Breast epithelium (tissue), 4 donors: ENCODE results near the gene CFAP157. TPM values are rescaled to one million over a fixed set of nuclear protein-coding genes. Genes with fewer than 3 reads are reported as not detected.

ENCODE experiments used
- DNase-seq, 2 donors: peaks; one replicate each; pipeline ENCODE4 v3.0.0-alpha.2; 2019; ENCODE audit warnings: low spot score in 2 of 2
- H3K27ac ChIP-seq, 2 donors: fragments of 200-600 bp; sonication (generic) in 1 of 2; one replicate each; pipeline ENCODE4 v1.5.1; 2016 to 2019; ENCODE audit warnings: mild to moderate bottlenecking in 1 of 2
- H3K27me3 ChIP-seq, 2 donors: fragments of 200-600 bp; sonication (generic) in 1 of 2; one replicate each; pipeline versions ENCODE4 v1.5.1 to v1.6.0; 2017 to 2019; ENCODE audit warnings: control low read depth in 1 of 2, mild to moderate bottlenecking in 1 of 2
- H3K36me3 ChIP-seq: fragments of 200-600 bp; one replicate; pipeline ENCODE4 v1.5.1; 2019
- H3K4me1 ChIP-seq, 2 donors: fragments of 200-600 bp; sonication (generic); one replicate each; pipeline ENCODE4 v1.5.1; 2016 to 2019; ENCODE audit warnings: control low read depth in 1 of 2
- H3K4me3 ChIP-seq, 3 donors: fragments of 200-600 bp; sonication (generic); 1 replicate in 2 of 3; 2 replicates in 1 of 3; pipeline ENCODE4 v1.5.1; 2016 to 2019; ENCODE audit warnings: mild to moderate bottlenecking in 3 of 3, moderate library complexity in 2 of 3
- H3K9me3 ChIP-seq, 2 donors: fragments of 200-600 bp; sonication (generic) in 1 of 2; one replicate each; pipeline ENCODE4 v1.5.1; 2016 to 2019; ENCODE audit warnings: control low read depth in 1 of 2
- CTCF ChIP-seq, 3 donors: fragments of 450-650 bp; IDR thresholded peaks; one replicate each; pipeline ENCODE4 v1.5.1; 2016 to 2017; ENCODE audit warnings: antibody characterized with exemption in 3 of 3, mild to moderate bottlenecking in 3 of 3, moderate library complexity in 3 of 3
- POLR2A ChIP-seq: fragments of 450-650 bp; IDR thresholded peaks from one replicate; pipeline ENCODE4 v1.6.1; 2016; ENCODE audit warnings: antibody characterized with exemption, mild to moderate bottlenecking, moderate library complexity
- POLR2AphosphoS5 ChIP-seq, 3 donors: sonication (generic); formaldehyde crosslinking; IDR thresholded peaks; one replicate each; pipeline ENCODE4 v1.6.1; 2017; ENCODE audit warnings: antibody characterized with exemption in 3 of 3
- intact Hi-C: fragments of 100-400 bp; cut with DNase I; formaldehyde crosslinking; loops from one replicate; pipeline ENCODE4 v1.15.1; 2023; ENCODE audit warnings: low total_unique reads
- total RNA-seq, 3 donors: library from RNA; depleted of rRNA; stranded (reverse); fragments of >200 nt; gene quantifications; one replicate each; pipeline ENCODE4 v1.1.0, GENCODE V29; 2016

CFAP157 gene
- total RNA-seq, 3 donors from 2014 or later: 2.0 TPM; not detected in 1

GRCh38 chr9:127711831-127712274 lies 5.1 kb downstream of the CFAP157 start:
- no peaks in the 10 kb centered on the region for H3K36me3 ChIP-seq
- H3K4me1 ChIP-seq: peaks cover 3 to 5% of the 10 kb centered on the region in 2 donors
- DNase-seq: no peak
- no peak for TF ChIP-seq POLR2AphosphoS5 (IDR thresholded peaks at IDR 0.05)
- no peak for TF ChIP-seq CTCF (IDR thresholded peaks at IDR 0.05)
- TF ChIP-seq POLR2A: no peak
- no peak overlapping the region for H3K4me3 ChIP-seq
- no peaks in the 10 kb centered on the region for H3K27me3 ChIP-seq
- intact Hi-C loops: no loop called here
- H3K27ac ChIP-seq: no peak overlapping the region
- no peaks in the 10 kb centered on the region for H3K9me3 ChIP-seq

- Histone ChIP-seq H3K9me3 (no peaks in the 10 kb centered on the region), H3K4me1 (peaks cover 3 to 5% of the 10 kb centered on the region in 2 donors), H3K27ac (no peak overlapping the region), H3K36me3 (no peaks in the 10 kb centered on the region), H3K4me3 (no peak overlapping the region), H3K27me3 (no peaks in the 10 kb centered on the region)
- TF ChIP-seq POLR2A: no peak
- no peak for TF ChIP-seq POLR2AphosphoS5 (IDR thresholded peaks at IDR 0.05)
- TF ChIP-seq CTCF (IDR thresholded peaks at IDR 0.05): no peak
- no peak for DNase-seq
- intact Hi-C loops: no loop called here
Measured at GRCh38 chr9:127712371-127712770, 5.6 kb downstream of the CFAP157 start.

GRCh38 chr9:127712867-127713266 lies 6.1 kb downstream of the CFAP157 start:
- TF ChIP-seq POLR2AphosphoS5 (IDR thresholded peaks at IDR 0.05) (no peak), CTCF (IDR thresholded peaks at IDR 0.05) (no peak), POLR2A (no peak)
- Histone ChIP-seq H3K27ac (no peak overlapping the region), H3K4me3 (no peak overlapping the region), H3K4me1 (peaks cover 3 to 5% of the 10 kb centered on the region in 2 donors), H3K36me3 (no peaks in the 10 kb centered on the region), H3K9me3 (no peaks in the 10 kb centered on the region), H3K27me3 (no peaks in the 10 kb centered on the region)
- intact Hi-C loops: no loop called here
- no peak for DNase-seq

GRCh38 chr9:127714020-127714750 lies 7.4 kb downstream of the CFAP157 start:
- no peak for DNase-seq
- no peaks in the 10 kb centered on the region for H3K36me3 ChIP-seq
- no peaks in the 10 kb centered on the region for H3K9me3 ChIP-seq
- no peaks in the 10 kb centered on the region for H3K27me3 ChIP-seq
- H3K27ac ChIP-seq: no peak overlapping the region
- H3K4me3 ChIP-seq: peak overlapping the region; percentile 73 to 88 (median 75)
- intact Hi-C loops: loop anchor here (1.0 kb wide), 1 partner anchor 109 kb away; no protein-coding TSS in a partner anchor
- TF ChIP-seq CTCF (IDR thresholded peaks at IDR 0.05) (no peak), POLR2AphosphoS5 (IDR thresholded peaks at IDR 0.05) (no peak), POLR2A (no peak)
- H3K4me1 ChIP-seq: peaks cover 3 to 5% of the 10 kb centered on the region in 2 donors

GRCh38 chr9:127714951-127715469 lies 8.2 kb downstream of the CFAP157 start:
- Histone ChIP-seq H3K27me3 (no peaks in the 10 kb centered on the region), H3K9me3 (no peaks in the 10 kb centered on the region), H3K36me3 (no peaks in the 10 kb centered on the region), H3K4me3 (peak overlapping the region; percentile 73 to 88 (median 75)), H3K27ac (peak overlapping the region; percentile 86 to 87), H3K4me1 (peaks cover 3 to 5% of the 10 kb centered on the region in 2 donors)
- TF ChIP-seq POLR2AphosphoS5 (IDR thresholded peaks at IDR 0.05) (no peak), POLR2A (no peak), CTCF (IDR thresholded peaks at IDR 0.05) (no peak)
- intact Hi-C loops: loop anchor here (1.0 kb wide), 1 partner anchor 110 kb away; no protein-coding TSS in a partner anchor
- DNase-seq: no peak
